ENCODE results near the gene RERE.
"Not testable (repeated sequence)": the region's sequence is repeated elsewhere in the genome, so short reads cannot be mapped to it uniquely, and the experiment has no call there.

The RERE gene

GRCh38 chr1:8502949-8503348 is 314.5 kb downstream of the RERE start:
- DNase-seq = not testable (repeated sequence)

DNA sequence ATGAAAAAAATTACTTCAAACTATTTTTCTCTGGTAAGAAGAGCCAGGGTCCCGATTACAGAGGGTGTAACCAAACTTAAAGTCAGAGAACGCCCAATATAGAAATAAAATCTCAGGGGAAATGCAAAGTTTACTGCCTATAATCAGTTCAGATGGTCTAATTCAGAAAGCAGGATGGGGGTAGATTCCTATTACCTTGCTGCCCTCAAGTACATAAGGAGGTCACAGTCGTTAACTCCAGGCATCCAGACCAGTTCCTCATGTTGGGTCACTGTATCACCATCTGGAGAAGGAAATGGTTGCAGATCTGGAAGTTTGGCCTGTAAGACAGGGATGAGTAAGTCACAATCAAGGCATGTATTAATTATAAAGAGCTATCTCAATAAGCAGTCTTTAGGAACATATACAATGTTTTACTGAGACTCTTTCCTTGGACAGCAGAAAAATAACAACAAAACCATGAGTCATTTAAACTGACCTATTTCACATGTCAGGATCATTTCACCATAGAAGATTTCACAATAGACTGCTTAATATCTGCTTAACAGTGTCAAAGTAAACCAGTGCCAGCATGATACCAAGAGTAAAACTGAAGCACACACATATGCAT is 320.1 kb downstream of the RERE start:
- no peak for DNase-seq

GRCh38 chr1:8496473-8496872 is 321.0 kb downstream of the RERE start:
- DNase-seq = no peak

- no peak for DNase-seq
Measured at GRCh38 chr1:8495928-8496401, 321.5 kb downstream of the RERE start.

- DNase-seq = no peak
Measured at GRCh38 chr1:8494681-8495080, 322.8 kb downstream of the RERE start.

DNA sequence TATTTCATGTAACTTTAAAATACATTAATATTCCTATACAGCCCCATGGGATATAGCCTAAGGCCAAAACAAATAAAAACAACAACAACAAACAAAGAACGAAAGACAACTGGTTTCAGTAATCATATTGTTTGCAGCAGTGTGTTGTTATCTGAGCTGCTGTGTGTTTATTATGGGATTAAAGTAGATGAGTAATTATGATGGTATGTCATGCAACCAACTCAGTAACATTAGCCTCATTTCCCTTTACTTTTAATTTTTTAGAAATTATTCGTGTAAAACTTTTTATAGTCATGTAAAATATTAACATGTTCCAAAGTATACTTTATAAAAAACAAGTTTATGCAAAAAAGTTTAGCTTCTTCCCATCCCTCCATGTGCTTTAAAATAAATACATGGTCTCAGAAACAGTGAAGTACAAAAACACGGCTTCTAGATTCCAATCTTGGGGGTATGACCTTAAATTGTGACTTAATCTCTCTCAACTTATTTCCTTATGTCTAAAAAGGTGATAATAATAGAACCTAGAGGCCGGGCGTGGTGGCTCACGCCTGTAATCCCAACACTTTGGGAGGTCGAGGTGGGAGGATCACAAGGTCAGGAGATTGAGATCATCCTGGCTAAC is 323.4 kb downstream of the RERE start:
- DNase-seq = no peak

DNA sequence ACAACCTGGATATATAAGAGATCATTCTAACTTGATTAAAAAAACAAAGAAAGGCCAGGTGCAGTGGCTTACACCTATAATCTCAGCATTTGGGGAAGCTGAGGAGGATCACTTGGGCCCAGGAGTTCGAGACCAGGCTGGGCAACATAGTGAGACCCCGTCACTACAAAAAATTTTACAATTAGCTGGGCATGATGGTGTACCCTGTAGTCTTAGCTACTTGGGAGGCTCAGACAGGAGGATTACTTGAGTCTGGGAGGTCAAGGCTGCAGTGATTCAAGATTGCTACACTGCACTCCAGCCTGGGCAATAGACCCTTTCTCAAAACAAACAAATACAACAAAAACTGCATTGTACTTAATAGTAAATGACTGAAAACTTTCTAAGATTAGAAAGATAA is 330.2 kb downstream of the RERE start:
- no peak for DNase-seq

GRCh38 chr1:8486047-8486446 is 331.4 kb downstream of the RERE start:
- no peak for DNase-seq

DNA sequence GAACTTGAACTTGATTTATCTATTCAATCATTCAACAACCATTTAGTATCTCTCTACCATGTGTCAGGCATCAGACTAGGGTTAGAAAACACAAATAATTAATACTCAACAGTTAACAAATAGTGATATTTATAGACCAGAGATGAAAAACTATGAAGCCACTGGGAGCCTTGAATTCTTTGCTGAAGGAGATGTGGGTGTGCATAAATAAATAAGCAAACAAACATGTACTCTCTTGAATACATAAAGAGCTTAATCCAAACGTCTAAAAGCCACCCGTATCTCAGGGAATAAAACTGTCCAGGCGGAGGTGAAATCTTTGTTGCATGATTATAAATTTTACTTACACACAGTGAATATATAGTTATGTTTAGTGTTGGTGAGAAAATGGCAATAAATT is 333.9 kb downstream of the RERE start:
- DNase-seq = no peak

- DNase-seq = no peak
Measured at GRCh38 chr1:8482979-8483381, 334.5 kb downstream of the RERE start.

DNA sequence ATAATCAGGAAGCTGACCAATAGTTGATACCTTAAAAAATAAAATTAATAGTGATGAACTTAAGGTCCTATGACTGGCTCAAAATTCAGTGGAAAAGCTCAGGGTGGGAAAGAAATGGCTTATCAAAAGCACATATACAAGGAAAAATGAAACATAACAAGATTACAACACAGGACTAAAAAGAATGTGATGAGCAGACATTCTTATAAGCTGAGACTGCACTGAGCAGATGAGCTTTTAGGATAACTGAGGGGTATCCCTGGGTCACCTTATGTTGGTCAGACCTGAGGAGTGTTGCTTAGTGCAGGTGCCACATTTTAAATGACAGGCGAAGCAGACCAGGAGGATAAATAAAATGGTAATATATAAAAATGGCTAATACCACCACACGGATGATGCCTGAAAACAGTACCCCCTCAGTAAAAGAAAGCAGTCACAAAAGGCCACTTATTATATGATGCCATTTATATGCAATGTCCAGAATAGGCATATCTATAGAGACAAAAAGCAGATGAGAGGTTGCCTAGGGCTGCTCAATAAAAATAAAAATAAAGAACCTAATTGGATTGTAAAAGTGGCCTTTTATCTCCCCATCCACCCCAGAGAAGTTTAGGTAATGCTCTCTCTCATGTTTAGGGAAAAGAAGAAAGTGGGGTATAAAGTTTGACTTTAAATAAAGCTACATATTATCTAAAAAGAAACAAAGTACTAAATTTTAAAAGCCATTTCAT is 335.6 kb downstream of the RERE start:
- no peak for DNase-seq

GRCh38 chr1:8478566-8478965 is 338.9 kb downstream of the RERE start:
- no peak for DNase-seq

GRCh38 chr1:8477983-8478362 is 339.5 kb downstream of the RERE start:
- no peak for DNase-seq

DNA sequence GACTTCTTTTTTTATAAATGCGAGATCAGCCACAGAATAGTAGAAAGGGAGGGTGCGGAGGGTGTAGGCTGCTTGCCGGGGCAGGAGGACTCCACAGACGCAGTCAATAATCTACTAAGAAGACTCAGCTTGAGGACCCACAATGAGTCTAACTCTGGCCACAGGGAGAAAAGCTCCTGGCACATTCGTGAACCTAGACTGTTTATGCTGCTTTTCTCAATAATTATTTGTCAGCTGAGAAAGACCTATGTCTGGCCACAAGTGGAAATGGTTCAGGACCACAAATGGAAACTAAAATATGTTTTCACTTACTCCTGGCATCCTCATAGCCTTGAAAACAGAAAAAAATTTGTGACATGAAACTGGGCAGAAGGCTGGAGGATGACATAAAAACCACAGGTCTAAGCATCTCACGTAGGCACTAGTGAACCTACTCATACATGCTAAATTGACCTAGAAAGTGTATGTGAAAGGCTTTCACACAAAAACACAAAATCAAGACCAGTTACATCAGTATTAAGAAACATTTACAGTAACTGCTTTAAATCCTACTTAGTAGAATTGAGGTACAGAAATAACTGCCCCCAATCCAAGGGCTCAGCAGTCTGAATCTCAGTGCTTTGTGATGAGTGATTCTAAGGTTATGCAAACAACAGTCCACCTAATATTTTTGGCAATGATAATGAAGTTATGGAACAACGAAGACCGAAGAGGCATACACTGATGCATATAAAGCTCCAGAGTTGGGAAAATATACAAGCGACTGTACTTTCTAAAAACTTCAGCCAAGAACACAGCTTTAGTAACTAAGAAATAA is 340.1 kb downstream of the RERE start:
- DNase-seq = no peak

DNA sequence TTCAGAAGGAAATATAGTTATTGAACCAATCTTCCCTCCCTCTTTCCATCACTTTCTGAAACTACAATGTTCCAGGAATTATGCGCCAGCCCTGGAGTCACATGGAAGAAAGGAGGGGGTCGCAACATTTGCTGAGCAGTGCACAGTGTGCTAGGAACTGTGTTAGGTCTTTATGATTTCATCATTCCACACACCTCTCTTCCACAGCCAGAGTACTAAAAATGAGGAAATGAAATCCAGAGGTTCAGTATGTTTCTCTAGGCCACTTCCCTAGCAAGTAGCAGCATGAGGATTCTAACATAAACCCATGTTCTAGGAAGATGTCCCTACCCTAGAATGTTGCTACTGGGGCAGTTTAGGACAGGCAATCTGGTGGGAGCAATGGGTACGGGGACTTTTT is 341.4 kb downstream of the RERE start:
- DNase-seq = no peak

- DNase-seq = no peak
Measured at GRCh38 chr1:8474369-8474768, 343.1 kb downstream of the RERE start.

GRCh38 chr1:8473891-8474300 is 343.5 kb downstream of the RERE start:
- DNase-seq = no peak

GRCh38 chr1:8473121-8473875 is 344.1 kb downstream of the RERE start:
- DNase-seq = no peak

- DNase-seq = no peak
Measured at GRCh38 chr1:8472668-8473067, 344.8 kb downstream of the RERE start.

DNA sequence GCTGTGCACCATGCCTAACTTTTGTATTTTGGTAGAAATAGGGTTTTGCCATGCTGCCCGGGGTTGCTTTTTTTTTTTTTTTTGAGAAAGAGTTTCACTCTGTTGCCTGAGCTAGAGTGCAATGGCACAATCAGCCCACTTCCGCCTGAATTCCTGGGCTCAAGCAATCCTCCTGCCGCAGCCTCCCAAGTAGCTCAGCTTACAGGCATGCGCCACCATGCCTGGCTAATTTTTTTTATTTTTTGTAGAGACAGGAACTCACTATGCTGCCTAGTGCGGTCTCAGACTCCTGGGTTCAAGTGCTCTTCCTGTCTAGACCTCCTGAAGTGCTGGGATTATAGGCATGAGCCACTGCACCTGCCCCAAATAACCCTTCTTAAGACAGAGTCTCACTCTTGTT is 346.0 kb downstream of the RERE start:
- DNase-seq = no peak

DNA sequence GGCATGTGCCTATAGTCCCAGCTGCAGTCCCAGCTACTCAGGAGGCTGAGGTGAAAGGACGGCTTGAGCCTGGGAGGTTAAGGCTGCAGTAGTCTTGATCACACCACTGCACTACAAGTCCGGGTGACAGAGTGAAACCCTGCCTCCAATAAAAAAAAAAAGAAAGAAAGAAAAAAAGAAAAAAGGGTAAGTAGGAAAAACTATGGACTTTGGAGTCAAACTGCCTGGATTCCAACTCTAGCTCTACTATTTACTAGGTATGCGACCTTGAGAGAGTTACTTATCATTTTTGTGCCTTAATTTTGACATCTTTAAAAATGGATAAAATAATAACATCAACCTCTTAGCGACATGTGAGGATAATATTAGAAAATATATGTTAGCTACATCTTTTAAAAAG is 348.7 kb downstream of the RERE start:
- no peak for DNase-seq

DNA sequence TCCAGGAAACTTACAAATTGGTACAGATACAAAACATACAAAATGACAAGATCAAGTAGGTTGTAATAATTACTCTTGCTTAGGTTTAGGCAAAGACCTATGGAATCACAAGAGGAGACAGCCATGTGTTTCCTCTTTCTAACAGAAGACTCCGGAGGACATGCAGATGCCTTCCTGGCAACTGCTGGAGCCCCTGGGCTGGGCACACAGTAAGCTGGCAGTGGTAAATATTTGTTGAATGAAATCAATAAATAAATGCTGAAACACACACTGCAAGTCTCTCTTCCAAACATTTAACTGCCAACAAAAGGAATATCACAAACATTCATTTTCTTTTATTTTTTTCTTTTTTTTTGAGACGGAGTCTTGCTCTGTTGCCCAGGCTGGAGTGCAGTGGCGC is 350.1 kb downstream of the RERE start:
- no peak for DNase-seq

GRCh38 chr1:8465692-8466091 is 351.7 kb downstream of the RERE start:
- DNase-seq = no peak

Data from NCI-H774 (cell line).